GM13976 (cell line): ENCODE results near the gene C11orf71.

Experiments used
- DNase-seq: peaks from one replicate; pipeline ENCODE4 v3.0.0; 2012; ENCODE audit warnings: low spot score
- in situ Hi-C: fragments of 300-500 bp; cut with MboI; formaldehyde crosslinking; loops from one replicate; pipeline ENCODE4 v1.12.0; 2022; ENCODE audit warnings: low sequenced_read_pairs, mixed read lengths, inconsistent platforms; ENCODE audit not compliant: unreplicated experiment
- TF ChIP-seq, protein P1 (sequence below): IDR thresholded peaks from 2 replicates; pipeline ENCODE4 v1.5.1; 2012; ENCODE audit warnings: borderline replicate concordance, mild to moderate bottlenecking; ENCODE audit not compliant: insufficient read depth; ENCODE audit errors: extremely low read depth, missing control alignments, control extremely low read depth

C11orf71 gene

DNA sequence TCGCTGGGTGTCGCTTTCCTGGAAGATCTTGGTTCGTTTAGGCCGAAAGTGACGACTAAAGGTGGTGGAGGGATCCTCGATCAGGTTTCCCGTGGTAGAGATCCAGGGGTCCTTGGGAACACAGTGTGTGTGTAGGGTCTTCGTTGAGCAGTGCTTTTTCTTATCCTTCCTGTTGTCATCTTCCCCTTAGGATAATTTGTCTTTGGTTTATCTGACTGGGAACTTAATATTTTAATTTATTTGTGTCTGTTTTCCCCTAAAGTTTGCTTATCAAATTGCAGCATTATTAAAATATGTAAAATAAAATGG, 558 bp upstream of the C11orf71 start:
- no peak for DNase-seq
- TF ChIP-seq, protein P1, sequence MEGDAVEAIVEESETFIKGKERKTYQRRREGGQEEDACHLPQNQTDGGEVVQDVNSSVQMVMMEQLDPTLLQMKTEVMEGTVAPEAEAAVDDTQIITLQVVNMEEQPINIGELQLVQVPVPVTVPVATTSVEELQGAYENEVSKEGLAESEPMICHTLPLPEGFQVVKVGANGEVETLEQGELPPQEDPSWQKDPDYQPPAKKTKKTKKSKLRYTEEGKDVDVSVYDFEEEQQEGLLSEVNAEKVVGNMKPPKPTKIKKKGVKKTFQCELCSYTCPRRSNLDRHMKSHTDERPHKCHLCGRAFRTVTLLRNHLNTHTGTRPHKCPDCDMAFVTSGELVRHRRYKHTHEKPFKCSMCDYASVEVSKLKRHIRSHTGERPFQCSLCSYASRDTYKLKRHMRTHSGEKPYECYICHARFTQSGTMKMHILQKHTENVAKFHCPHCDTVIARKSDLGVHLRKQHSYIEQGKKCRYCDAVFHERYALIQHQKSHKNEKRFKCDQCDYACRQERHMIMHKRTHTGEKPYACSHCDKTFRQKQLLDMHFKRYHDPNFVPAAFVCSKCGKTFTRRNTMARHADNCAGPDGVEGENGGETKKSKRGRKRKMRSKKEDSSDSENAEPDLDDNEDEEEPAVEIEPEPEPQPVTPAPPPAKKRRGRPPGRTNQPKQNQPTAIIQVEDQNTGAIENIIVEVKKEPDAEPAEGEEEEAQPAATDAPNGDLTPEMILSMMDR: no peak
- in situ Hi-C loops: no loop called here

DNA sequence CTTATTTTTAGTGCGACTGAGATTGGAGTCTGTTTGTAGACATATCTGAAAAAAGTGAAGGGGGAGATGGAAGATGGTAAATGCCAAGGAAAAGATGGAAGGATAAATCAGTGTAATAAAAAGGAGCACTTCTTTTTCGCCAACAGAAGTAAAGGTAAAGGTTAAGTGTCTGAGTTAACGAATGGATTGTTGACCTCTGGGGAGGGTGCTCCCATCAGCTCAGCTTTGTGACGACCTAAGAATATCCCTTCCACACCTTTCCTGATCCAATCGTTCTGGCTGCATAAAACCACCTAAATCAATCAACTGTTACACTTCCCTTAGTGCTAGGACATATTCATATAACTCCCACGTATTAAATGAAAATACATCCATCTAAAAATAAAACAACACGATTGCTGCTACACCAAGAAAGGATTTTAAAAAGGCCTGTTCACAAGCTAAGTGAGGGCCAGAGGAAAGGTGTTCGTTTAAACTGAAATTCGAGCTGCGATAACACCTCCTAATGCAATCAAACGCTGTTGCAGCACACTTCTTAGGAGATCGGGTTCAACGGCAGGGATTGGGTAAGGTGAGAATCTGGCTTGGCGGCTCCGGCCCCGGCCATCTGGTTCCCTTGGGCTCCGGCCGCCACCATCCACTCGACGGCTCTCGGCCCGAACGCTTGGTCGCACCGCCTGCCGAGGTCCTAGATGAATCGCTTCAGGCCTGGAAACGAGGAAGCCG, 658 bp downstream of the C11orf71 start:
- TF ChIP-seq, protein P1: no peak
- in situ Hi-C loops: no loop called here
- DNase-seq: no peak

DNA sequence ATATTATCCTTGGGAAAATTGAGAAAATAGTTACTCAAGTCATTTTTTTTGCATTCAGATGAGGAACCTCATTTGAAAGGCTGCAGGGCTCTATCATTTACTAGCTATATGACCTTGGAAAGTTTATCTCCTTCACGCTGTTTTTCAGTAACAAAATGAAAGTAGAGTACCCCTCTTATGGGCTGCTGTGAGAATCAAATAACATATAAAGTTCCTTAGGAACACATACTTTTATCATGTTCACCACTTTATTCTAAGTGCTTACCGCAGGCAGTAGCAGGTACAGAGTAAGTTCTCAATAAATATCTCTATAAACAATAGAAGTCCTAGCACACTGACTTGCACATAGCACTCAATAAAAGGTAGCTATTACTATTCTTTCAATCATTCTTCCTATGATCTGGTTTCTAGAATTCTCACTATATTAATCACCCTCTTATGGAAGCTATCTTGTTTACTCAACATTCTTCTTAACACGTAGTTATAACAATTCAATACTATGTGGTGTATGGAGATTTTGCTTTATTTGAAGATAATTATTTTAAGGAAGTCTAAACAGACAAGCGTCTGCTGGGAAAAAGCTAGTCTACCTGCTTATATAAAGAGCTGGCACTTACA, 1.9 kb downstream of the C11orf71 start:
- DNase-seq: no peak
- TF ChIP-seq, protein P1: no peak
- in situ Hi-C loops: no loop called here

DNA sequence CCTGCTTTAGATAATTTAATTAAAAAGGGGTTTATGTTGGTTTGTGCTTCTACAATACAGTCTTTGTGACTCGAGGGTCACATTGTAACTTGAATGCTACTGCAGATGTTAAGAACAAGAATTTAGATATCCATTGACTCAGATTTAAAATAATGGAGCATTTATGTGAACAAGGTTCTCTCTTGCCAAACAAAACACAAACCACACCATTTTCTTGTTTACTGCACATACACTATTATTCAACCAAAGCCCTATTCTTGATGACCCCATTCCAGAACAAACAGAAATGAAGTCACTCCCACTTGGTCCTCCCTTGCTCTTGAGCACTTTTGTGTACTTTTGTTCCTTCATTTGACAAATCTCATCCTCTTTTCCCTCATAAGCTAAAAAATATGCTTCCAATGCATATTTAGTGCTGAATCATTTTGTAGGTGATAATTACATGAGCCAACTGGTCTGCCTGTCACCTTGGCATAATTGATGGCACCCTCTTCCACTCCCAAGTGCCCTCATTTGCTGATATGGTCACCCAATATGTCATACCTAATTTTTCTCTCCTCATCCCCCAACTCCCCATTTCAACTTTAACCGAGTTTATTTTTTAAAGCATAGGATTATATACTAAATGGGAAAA, 2.8 kb downstream of the C11orf71 start:
- DNase-seq: no peak
- in situ Hi-C loops: no loop called here
- TF ChIP-seq, protein P1: no peak

DNA sequence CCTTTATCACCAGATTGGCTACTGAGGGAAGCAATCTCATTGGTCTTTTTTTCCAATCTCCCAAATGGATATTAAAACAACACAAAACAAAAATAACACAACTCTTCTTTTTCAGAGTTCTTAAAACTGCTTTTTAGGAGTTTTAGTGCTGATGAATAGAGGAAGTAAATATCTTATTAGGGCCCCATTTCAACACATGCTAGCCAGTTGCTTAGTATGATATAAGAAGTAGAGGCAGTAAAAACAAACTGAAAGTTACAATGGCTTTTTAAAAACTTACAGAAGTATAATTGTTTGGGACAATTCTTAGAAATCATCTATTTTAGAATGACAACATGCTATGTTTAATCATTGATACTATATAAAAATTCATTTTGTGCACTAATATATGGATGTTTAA, 3.4 kb downstream of the C11orf71 start:
- in situ Hi-C loops: no loop called here
- no peak for DNase-seq
- TF ChIP-seq, protein P1: no peak

DNA sequence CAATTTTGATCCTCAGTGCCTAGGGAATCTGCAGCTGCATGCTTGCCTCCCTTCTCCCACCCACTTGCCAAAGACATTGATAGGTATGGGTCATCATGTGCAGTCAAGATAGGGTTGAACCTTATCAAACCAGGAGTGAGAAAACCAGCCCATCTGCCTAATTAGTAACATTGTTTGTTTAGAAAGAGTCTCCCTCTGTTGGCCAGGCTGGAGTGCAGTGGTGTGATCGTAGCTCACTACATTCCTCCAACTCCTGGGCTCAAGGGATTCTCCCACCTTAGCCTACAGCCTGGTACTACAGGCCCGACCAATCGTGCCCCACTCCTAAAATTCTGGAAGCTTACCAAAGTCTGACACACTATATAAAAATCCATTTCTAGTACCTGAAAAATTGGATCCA, 4.6 kb downstream of the C11orf71 start:
- TF ChIP-seq, protein P1: no peak
- in situ Hi-C loops: no loop called here
- no peak for DNase-seq
